HTR-8/SVneo (cell line): ENCODE data around the gene PTBP3.
"Not testable (repeated sequence)": the region's sequence is repeated elsewhere in the genome, so short reads cannot be mapped to it uniquely, and the experiment has no call there.

Source experiments
- DNase-seq: peaks from one replicate; pipeline ENCODE4 v3.0.0; 2011; ENCODE audit warnings: low spot score, mixed read lengths; ENCODE audit not compliant: insufficient read length
- FAIRE-seq: peaks from 2 replicates; lab custom pipeline; 2011; peaks lifted over from hg19 to GRCh38; lab: Jason Lieb, UNC

The PTBP3 gene

DNA sequence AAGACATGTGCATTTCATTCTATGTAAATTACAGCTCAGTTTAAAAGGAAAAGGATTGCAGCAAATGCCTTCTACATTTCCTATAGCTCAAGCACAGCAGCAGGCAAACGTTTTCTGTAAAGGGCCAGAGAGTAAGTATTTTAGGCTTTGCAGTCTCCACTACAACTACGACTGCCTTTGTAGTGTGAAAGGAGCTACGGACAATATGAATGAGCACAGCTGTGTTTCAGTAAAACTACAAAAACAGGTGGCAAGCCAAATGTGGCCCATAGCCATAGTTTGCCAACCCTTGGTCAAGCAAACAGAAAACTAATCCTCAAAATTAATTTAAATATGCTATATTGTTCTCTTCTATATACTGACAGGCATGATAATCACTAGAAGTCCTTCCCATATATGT lies 7.2 kb downstream of the PTBP3 start:
- FAIRE-seq, result no peak
- DNase-seq, result no peak

DNA sequence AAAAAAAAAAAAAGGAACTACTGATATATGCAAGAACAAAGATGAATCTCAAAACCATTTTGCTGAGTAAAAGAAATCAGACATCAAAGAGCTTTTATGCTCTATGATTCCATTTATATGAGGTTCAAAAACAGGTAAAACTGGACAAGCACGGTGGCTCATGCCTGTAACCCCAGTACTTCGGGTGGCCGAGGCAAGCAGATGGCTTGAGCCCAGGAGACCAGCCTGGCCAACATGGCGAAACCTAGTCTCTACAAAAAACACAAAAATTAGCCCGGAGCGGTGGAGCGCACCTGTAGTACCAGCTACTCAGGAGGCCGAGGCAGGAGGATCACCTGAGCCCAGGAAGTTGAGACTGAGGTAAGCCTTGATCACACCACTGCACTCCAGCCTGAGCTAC lies 7.8 kb downstream of the PTBP3 start:
- DNase-seq (no peak), FAIRE-seq (no peak)

DNA sequence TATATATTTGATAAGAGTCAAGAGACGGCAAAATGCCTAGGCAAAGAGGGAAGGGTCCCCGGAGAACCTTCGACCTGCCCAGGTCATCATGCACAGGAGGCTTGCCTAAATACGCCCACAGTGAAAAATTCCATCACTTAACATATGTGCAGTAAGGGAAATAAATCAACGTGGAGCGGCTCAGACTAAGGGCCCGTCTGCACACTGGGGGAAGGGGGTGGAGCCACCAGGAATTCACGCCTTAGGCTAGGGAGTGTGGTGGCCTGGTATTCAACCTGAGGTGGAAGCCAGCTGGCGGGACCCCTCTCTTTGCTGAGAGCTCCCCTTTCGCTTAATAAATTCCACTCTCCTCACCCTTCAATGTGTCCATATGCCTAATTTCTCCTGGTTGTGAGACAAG lies 8.3 kb downstream of the PTBP3 start:
- DNase-seq (no peak), FAIRE-seq (no peak)

DNA sequence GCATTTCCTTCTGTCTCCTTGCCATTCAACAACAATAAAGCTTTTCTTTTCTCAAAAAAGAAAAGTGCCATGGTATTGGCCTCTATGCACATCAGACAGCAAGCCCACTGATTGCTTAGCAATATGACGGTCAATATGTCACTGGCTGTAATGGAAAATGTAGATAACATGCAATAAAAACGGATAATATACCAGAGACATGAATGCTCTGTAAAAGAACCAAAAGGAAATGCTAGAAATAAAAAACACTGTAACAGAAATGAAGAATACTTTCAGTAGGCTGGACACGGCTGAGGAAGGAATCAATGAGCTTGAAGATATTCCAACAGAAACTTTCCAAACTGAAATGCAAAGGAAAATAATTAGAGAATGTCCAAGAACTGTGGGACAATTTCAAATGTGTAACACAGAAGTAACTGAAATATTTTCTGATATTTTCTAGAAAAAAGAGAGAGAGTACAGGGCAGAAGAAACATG lies 10.0 kb downstream of the PTBP3 start:
- DNase-seq (no peak), FAIRE-seq (no peak)

DNA sequence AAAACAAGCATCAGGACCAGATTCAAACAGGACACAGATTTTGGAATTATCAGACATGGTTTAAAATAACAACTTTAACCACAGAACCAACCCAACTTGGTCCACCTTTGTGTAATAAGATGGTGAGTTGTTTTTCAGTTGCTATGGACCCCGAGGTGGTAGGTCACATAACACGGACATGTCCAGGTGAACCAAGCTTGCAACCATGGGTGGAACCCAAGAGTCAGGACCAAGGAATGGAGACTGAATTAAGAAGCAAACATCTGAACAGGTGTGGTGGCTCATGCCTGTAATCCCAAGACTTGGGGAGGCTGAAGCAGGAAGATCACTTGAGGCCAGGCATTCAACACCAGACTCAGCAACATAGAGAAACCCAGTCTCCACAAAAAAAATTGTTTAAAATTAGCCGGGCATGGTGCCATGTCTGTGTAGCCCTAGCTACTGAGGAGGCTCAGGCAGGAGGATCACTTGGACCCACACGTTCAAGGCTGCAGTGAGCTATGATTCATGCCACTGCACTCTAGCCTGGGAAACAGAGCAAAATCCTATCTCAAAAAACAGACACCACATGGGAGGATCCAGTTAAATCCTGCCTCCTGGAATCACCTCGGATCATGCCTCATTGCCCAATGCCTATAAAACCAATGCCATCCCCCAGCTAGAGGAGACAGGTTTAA lies 10.6 kb downstream of the PTBP3 start:
- DNase-seq (no peak), FAIRE-seq (no peak)

DNA sequence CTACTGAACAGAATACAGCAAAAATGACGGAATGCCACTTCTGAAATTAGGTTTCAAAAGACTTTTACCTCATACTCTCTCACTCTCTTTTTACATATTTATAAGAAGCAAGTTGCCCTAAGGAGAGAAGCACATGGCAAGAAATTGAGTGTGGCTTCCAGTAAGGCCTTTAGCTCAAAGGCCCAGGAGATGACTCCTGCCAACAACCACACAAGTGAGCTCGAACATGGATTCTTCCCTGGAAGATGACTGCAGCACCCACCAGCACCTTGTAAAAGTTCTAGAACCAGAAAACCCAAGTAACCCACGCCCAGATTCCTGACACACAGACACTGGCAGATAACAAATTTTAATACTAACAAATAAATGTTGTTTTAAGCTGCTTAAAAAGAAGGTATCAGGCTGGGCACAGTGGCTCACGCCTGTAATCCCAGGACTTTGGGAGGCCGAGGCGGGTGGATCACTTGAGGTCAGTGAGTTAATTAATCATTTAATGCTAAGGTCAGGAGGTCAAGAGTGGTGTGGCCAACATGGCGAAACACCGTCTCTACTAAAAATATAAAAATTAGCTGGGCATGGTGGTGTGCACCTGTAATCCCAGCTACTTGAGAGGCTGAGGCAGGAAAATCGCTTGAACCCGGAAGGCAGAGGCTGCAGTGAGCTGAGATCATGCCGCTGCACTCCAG lies 17.0 kb downstream of the PTBP3 start:
- DNase-seq, result no peak
- no peak for FAIRE-seq

DNA sequence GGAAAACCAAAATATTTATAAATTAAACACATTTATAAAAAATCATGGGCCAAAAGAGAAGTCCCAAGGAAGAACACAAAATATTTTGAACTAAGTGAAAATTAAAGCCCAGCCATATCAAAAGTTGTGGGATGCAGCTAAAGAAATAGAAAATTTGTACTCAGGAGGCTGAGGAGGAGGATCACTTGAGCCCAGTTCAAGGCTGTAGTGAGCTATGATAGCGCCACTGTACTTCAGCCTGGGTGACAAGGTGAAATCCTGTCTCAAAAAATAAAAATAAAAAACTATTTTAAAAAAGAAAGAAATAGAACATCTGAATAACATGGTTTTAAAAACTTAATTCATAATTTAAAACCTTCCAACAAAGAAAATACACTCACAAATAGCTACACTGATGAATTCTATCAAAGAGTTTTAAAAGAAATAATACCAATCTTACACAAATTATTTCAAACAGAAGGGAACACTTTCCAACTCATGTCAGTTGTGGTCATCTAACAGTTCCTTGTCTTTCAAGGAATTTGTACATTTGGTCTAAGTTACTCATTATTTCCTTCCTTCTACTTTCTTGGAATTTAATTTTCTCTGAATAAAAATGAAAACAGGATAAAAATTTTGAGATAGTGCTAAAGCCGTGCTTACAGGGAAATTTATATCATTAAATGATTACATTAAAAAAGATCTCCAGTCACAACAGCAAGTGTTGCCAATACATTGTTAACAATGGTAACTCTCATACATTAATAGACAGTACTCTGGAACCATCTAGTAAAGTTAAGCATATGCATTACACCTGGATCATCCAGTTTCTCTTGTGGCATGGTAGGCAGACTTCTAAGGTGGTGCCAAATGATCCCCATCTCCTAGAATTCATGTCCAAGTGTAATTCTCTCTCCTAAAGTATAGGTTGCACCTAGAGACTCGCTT lies 17.8 kb downstream of the PTBP3 start:
- DNase-seq (no peak), FAIRE-seq (no peak)

DNA sequence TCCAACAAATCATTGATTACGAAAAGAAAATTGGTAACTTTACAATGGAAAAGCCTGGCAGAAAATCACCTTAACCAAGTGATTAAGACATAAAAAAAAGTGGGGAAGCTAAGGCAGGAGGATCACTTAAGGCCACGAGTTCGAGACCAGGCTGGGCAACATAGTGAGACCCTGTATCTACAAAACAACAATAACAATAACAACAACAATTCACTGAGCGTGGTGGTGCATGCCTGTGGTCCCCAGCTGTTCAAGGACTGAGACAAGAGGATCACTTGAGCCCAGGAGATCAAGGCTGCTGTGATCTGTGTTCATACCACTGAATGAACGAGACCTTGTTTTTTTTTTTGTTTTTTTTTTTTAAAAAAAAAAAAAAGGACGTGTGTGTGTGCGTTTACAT lies 21.3 kb downstream of the PTBP3 start:
- DNase-seq, result no peak
- FAIRE-seq, result no peak

DNA sequence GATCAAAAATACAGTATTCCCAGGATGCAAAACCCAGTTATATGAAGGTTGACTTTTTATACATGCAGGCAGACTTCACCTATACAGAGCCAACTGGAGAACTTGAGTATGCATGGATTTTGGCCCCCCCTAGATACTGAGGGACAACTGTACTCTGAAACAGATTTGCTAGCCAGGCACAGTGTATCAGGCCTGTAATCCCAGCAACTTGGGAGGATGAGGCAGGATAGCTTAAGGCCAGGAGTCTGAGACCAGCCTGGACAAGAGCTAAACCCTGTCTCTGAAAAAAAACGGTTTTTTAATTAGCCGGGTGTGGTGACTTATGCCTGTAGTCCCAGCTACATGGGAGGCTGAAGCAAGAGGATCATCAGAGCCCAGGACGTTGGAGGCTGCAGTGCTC lies 21.9 kb downstream of the PTBP3 start:
- no peak for FAIRE-seq
- DNase-seq, result no peak

DNA sequence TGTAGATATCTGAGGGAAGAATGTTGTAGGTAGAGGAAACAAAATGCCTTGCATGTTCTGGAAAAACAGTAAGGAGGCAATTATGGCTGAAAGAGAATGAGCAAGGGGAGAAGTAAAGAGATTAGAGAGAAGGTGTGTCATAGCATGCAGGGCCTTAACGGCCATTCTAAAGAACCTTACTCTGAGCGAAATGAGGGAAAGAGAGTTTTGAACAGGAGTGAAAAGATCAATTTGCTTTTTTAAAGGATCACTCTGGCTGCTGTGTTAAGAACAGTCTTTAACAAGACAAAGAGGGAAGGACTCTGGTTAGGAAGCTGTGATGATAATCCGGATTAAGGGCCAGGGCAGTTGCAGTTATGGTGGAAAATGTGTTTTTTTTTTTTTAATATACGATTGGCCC lies 22.6 kb downstream of the PTBP3 start:
- DNase-seq (no peak), FAIRE-seq (no peak)

DNA sequence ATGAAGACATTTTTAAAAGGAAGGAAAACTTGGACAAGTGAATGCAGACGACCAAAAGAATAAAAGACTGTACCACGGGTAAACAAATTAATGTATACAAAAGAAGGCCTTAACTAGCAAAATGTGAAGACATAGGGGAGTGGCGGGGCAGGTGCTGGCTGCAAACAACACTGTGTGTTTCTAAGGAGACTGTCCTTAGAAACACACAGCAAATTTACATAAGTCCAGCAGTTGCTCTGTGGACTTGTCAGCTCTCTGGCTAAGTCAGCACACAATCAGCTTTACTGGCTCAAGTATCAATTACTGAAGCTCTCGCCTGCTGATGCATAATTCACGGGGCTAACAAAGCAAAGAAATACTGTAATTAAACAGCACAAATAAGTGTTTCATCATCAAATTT lies 24.8 kb downstream of the PTBP3 start:
- DNase-seq, result no peak
- FAIRE-seq, result no peak

DNA sequence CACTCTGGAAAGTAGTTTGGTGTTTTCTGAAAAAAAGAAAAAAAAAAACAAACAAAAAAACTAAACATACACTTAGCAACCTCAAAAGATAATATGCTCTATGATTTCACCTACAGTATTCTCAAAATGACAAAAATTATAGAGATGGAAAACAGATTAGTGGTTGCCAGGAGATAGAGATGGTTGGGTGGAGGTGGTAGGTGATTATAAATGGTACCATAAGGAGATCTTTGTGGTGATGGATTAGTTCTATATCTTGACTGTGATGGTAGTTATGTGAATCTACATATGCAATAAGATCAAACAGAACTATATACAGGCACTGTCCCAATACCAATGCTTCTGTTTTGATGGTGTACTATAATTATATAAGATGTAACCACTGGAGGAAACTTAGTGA lies 32.0 kb downstream of the PTBP3 start:
- no peak for FAIRE-seq

DNA sequence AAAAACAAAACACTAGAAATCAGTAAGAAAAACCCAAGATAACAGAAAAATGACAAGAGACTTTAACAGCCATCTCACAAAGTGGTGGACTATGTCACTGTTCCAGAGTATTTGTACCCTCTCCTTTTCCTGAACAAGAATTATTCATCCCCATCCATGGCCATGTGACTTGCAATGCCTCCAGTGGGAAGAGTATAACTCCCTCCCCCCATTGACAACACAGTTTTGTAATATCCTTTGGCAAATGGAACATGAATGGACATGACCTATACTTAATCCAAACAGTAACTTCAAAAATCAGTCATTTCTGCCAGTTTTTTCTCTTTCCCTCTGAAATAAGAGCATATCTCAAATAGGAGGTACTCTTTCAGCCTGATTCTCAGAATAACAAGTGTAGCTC lies 33.9 kb downstream of the PTBP3 start:
- DNase-seq (peak; percentile 22), FAIRE-seq (no peak)

More for the DNA sequence above, 32.0 kb downstream of the PTBP3 start:
- DNase-seq, result no peak

DNA sequence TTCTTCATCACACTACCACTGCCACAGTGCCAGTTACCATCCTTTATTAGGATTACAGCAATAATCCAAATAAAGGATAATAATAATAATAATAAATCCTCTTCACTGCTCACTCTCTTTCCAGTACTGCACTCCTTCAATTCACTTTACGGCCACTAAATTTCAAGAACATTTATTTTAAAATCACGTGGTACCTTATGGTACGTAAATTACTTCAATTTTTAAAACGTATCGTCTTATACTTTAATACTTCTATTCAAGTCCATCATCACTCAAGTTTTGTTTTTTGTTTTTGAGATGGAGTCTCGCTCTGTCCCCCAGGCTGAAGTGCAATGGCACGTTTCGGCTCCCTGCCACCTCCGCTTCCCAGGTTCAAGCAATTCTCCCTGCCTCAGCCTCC lies 36.5 kb downstream of the PTBP3 start:
- FAIRE-seq (no peak), DNase-seq (no peak)

DNA sequence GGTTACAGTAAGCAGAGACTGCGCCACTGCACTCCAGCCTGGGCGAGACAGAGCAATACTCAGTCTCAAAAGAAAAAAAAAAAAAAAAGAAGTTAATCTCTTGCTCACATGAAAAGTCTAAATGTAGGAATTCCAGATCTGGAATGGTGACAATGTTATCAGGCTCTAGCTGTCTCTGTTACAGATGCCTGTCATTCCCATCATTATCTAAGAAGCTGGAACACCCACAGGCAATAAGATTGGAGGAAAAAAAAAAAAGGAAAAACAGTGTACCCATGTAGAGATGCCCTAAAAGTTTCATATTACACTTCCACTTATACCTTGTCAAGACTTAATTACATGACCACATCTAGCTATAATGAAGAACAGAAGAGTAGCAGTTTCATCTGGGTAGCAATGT lies 38.2 kb downstream of the PTBP3 start:
- FAIRE-seq, result no peak

DNA sequence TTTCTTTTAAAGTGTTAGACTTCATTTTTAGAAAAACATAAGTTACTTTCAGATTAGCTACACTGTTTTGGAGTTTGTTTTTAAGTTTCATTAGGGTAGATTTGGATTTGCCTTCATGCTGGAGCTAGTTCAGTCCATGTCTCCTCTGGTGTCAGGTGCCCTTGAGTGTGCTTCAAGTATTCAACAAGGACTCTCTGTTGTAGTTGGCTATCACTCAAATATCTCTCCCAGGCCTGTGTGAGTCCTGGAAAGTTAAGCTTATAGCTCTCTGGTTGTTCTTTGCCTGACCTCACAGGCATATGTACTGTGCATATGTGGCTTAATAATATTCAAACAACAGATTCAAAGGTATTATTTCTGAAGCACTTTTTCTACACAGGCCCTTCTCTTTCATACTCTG lies 45.4 kb downstream of the PTBP3 start:
- FAIRE-seq, result no peak

More for the DNA sequence above, 38.2 kb downstream of the PTBP3 start:
- DNase-seq, result no peak

DNA sequence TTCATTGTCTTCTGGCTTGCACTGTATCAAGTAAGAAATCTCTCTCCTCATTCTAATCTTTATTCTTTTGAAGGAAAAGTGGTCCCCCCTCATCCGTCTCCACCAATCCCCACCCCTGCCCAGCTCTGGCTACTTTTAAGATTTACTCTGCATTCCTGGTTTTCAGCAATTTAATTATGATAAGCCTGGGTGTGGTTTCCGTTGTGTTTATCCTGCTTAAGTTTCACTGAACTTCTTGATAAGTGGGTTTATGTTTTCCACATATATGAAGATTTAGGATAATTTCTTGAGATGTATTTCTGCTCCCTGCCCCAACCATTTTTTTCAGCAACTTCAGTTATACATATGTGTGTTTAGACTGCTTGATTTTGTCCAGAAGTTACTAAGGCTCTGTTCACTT lies 46.5 kb downstream of the PTBP3 start:
- FAIRE-seq (no peak), DNase-seq (no peak)

More for the DNA sequence above, 45.4 kb downstream of the PTBP3 start:
- DNase-seq, result no peak

DNA sequence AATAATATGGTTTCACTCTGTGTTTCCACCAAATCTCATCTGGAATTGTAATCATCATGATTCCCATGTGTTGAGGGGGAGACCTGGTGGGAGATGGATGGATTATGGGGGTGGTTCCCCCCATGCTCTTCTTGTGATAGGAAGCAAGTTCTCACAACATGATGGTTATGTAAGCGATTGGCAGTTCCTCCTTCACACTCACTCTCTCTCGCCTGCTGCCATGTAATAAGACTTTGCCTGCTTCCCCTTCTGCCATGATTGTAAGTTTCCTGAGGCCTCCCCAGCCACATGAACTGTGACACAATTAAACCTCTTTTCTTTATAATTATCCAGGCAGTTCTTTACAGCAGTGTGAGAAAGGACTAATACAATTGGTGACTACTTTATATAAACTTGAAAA lies 48.4 kb downstream of the PTBP3 start:
- FAIRE-seq (no peak), DNase-seq (no peak)

DNA sequence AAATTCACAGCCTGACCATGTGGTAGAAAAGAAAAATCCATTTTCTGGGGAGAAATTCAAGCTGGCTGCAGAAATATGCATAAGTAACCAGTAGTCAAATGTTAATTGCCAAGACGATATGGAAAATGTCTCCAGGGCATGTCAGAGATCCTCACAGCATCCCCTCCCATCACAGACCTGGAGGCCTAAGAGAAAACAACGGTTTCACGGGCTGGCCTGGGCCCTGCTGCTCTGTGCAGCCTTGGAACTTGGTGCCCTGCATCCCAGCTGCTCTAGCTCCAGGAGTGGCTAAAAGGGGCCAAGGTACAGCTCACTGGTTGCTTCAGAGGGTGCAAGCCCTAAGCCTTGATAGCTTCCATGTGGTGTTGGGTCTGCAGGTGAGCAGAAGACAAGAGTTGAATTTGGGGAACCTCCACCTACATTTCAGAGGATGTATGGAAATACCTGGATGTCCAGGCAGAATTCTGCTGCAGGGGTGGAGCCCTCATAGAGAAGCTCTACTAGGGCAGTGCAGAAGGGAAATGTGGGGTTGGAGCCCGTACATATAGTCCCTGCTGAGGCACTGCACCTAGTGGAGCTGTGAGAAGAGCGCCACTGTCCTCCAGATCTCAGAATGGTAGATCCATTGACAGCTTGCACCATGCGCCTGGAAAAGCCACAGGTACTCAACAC lies 49.7 kb downstream of the PTBP3 start:
- DNase-seq (no peak), FAIRE-seq (no peak)

DNA sequence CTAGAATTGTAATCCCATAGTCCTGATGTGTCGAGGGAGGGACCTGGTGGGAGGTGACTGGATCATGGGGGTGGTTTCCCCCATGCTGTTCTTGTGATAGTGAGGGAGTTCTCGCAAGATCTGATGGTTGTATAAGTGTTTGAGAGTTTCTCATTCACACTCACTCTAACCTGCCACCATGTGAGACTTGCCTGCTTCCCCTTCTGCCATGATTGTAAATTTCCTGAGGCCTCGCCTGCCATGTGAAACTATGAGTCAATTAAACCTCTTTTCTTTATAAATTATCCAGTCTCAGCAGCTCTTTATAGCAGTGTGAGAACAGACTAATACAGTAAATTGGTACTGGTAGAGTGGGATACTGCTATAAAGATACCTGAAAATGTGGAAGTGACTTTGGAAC lies 50.6 kb downstream of the PTBP3 start:
- DNase-seq, FAIRE-seq: not testable (repeated sequence)
